Caco-2 (cell line): ENCODE results near the gene BCL2L11. TPM values are rescaled to one million over a fixed set of nuclear protein-coding genes. Genes with fewer than 3 reads are reported as not detected.

ENCODE experiments used
- BruUV-seq: library from RNA; stranded (reverse); fragments of 400-500 nt; replicated peaks from 2 replicates; lab custom pipeline; 2021; lab: Mats Ljungman, UMichigan
- CTCF ChIA-PET: fragments of 300-600 bp; sonication (Branson Sonifier 250); formaldehyde crosslinking; loops from one replicate; lab custom pipeline; 2022; ENCODE audit warnings: antibody characterized with exemption; lab: Charles Lee
- POLR2A ChIA-PET: fragments of 300-600 bp; sonication (Branson Sonifier 250); formaldehyde crosslinking; loops from one replicate; lab custom pipeline; 2022; ENCODE audit warnings: antibody characterized with exemption; lab: Charles Lee
- DNase-seq, 2 experiments: peaks; one replicate each; pipeline versions ENCODE4 v3.0.0 to v3.0.0-alpha.2; 2020 to 2022
- H3K27me3 ChIP-seq: replicated peaks from 2 replicates; pipeline ENCODE4 v1.6.0; 2011; ENCODE audit warnings: low read length; ENCODE audit not compliant: control insufficient read depth, insufficient read depth
- H3K36me3 ChIP-seq: 2 replicates; pipeline ENCODE4 v1.5.1; 2011; ENCODE audit warnings: low read length; ENCODE audit not compliant: control insufficient read depth, insufficient read depth
- H3K4me1 ChIP-seq: fragments of 250-450 bp; sonication (Bioruptor Pico); 2 replicates; pipeline ENCODE4 v1.5.1; 2020; ENCODE audit warnings: mild to moderate bottlenecking
- H3K4me3 ChIP-seq: 2 replicates; pipeline ENCODE4 v1.5.1; 2011; ENCODE audit warnings: low read depth, mild to moderate bottlenecking, control low read depth, low read length
- H3K9me3 ChIP-seq: fragments of 250-450 bp; sonication (Bioruptor Pico); 2 replicates; pipeline ENCODE4 v1.5.1; 2020; ENCODE audit warnings: mild to moderate bottlenecking, moderate library complexity
- H3K27ac Mint-ChIP-seq: one replicate; pipeline ENCODE4 v1.8.0; 2022; ENCODE audit warnings: mixed read lengths; ENCODE audit not compliant: unreplicated experiment
- H3K27me3 Mint-ChIP-seq: one replicate; pipeline ENCODE4 v1.8.0; 2022; ENCODE audit warnings: mixed read lengths; ENCODE audit not compliant: insufficient read depth, unreplicated experiment
- H3K36me3 Mint-ChIP-seq: one replicate; pipeline ENCODE4 v1.8.0; 2022; ENCODE audit warnings: mild to moderate bottlenecking, mixed read lengths; ENCODE audit not compliant: insufficient read depth, unreplicated experiment
- H3K4me1 Mint-ChIP-seq: one replicate; pipeline ENCODE4 v1.8.0; 2022; ENCODE audit warnings: low read depth, mixed read lengths; ENCODE audit not compliant: unreplicated experiment
- H3K4me3 Mint-ChIP-seq: one replicate; pipeline ENCODE4 v1.8.0; 2022; ENCODE audit warnings: mild to moderate bottlenecking, moderate library complexity, mixed read lengths; ENCODE audit not compliant: unreplicated experiment
- H3K9me3 Mint-ChIP-seq: one replicate; pipeline ENCODE4 v1.8.0; 2022; ENCODE audit warnings: mixed read lengths; ENCODE audit not compliant: unreplicated experiment
- CTCF ChIP-seq, 2 experiments: fragments of 200-600 bp in 1 of 2; IDR thresholded peaks; 1 replicate in 1 of 2; 2 replicates in 1 of 2; pipeline versions ENCODE4 v1.5.1 to v1.8.0; 2011 to 2022; ENCODE audit warnings: antibody characterized with exemption in 1 of 2, control low read depth in 1 of 2, inconsistent platforms in 1 of 2, low read depth in 1 of 2, low read length in 1 of 2, mild to moderate bottlenecking in 1 of 2, moderate library complexity in 1 of 2; ENCODE audit not compliant: insufficient read depth in 1 of 2, severe bottlenecking in 1 of 2, unreplicated experiment in 1 of 2
- intact Hi-C: fragments of 100-400 bp; cut with micrococcal nuclease; formaldehyde crosslinking; loops from one replicate; pipeline ENCODE4 v1.10.0; 2022; ENCODE audit not compliant: unreplicated experiment
- total RNA-seq: library from RNA; stranded (reverse); gene quantifications from 2 replicates; pipeline ENCODE4 v1.2.3, GENCODE V29; 2022

BCL2L11 gene
- total RNA-seq, 1 experiment from 2014 or later = 28.9 TPM

DNA sequence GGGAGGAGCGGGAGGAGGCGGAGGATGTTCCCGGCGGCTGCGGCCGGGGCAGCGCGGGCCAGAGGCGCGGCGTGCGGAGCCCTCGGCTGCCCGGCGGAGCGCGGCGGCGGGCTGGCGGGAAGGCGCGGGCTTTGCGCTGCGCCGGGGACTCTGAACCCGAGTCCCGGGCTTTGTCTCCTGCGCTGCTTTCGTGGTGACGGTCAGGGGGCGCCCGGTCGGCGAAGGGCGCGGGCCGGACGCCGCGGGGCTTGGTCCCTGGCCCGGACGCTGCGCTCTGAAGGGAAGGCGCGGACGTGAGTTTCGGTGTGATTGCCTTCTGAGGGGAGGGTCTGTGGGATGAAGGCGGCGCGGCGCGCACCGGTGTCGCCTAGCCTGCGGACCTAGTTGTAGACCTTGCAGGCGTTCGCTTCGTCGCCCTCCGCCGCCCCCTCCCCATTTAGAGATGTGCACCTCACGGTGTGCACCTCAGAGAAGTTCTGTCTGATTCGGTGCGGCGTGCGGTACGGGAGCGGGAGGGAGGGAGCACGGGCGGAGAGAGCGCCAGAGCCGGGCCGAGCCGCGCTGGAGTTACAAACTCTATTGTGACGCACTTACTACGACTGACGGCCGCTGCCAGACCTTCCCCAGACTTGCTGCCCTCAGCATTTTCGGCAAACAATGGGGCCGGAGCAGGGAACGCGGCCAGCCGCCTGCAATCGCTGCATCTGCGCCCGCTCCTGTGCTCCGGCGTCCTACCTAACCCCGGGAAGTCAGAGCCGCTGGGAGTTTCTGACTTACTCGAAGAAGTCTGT, 2.1 kb downstream of the BCL2L11 start:
- no peak for TF ChIP-seq CTCF (IDR thresholded peaks at IDR 0.05; ENCODE audit: insufficient read depth in 1 of 2, low read depth in 1 of 2, low read length in 1 of 2, severe bottlenecking in 1 of 2, unreplicated experiment in 1 of 2)
- peaks cover 74% of the 10 kb centered on the region for H3K36me3 Mint-ChIP-seq
- peak; percentile 72 to 76 for DNase-seq
- Histone ChIP-seq H3K9me3 (no peaks in the 10 kb centered on the region), H3K27me3 (no peaks in the 10 kb centered on the region), H3K36me3 (peaks cover 4% of the 10 kb centered on the region; the same call in 1 of the 2 replicates), H3K4me3 (peak overlapping the region; percentile 99), H3K4me1 (no peaks in the 10 kb centered on the region)
- H3K9me3 Mint-ChIP-seq = no peaks in the 10 kb centered on the region
- H3K27me3 Mint-ChIP-seq = no peaks in the 10 kb centered on the region
- peak overlapping the region; percentile 67 for H3K27ac Mint-ChIP-seq
- H3K4me1 Mint-ChIP-seq = no peaks in the 10 kb centered on the region
- no TSS peak for BruUV-seq
- POLR2A ChIA-PET = no interaction called here
- intact Hi-C loops = loop anchor here (5.0 kb wide), 2 partner anchors 54 to 69 kb away; no protein-coding TSS in a partner anchor
- CTCF ChIA-PET = no interaction called here
- H3K4me3 Mint-ChIP-seq = peak overlapping the region; percentile 93

- H3K36me3 Mint-ChIP-seq = peaks cover 74% of the 10 kb centered on the region
- H3K27ac Mint-ChIP-seq = no peak overlapping the region
Measured at GRCh38 chr2:111123751-111124150, 3.0 kb downstream of the BCL2L11 start.

GRCh38 chr2:111126581-111126980, 5.9 kb downstream of the BCL2L11 start:
- intact Hi-C loops = no loop called here
- no peak for TF ChIP-seq CTCF (IDR thresholded peaks at IDR 0.05; ENCODE audit: insufficient read depth in 1 of 2, low read depth in 1 of 2, low read length in 1 of 2, severe bottlenecking in 1 of 2, unreplicated experiment in 1 of 2)
- no peak overlapping the region for H3K27ac Mint-ChIP-seq
- no peak overlapping the region for H3K4me3 Mint-ChIP-seq
- BruUV-seq = no TSS peak
- Histone ChIP-seq H3K4me1 (no peaks in the 10 kb centered on the region), H3K27me3 (no peaks in the 10 kb centered on the region), H3K36me3 (peaks cover 7% of the 10 kb centered on the region), H3K9me3 (no peaks in the 10 kb centered on the region), H3K4me3 (no peak overlapping the region)
- H3K9me3 Mint-ChIP-seq = no peaks in the 10 kb centered on the region
- H3K36me3 Mint-ChIP-seq = peaks cover 80% of the 10 kb centered on the region
- DNase-seq = no peak
- no peaks in the 10 kb centered on the region for H3K27me3 Mint-ChIP-seq
- CTCF ChIA-PET = no interaction called here
- POLR2A ChIA-PET = no interaction called here
- no peaks in the 10 kb centered on the region for H3K4me1 Mint-ChIP-seq

More at GRCh38 chr2:111123751-111124150, 3.0 kb downstream of the BCL2L11 start:
- Histone ChIP-seq H3K36me3 (peaks cover 4% of the 10 kb centered on the region; the same call in 1 of the 2 replicates), H3K4me3 (peak overlapping the region; percentile 99), H3K9me3 (no peaks in the 10 kb centered on the region), H3K27me3 (no peaks in the 10 kb centered on the region), H3K4me1 (no peaks in the 10 kb centered on the region)
- no peak for TF ChIP-seq CTCF (IDR thresholded peaks at IDR 0.05; ENCODE audit: insufficient read depth in 1 of 2, low read depth in 1 of 2, low read length in 1 of 2, severe bottlenecking in 1 of 2, unreplicated experiment in 1 of 2)
- no peaks in the 10 kb centered on the region for H3K9me3 Mint-ChIP-seq
- H3K4me3 Mint-ChIP-seq = peak overlapping the region; percentile 40
- ChIA-PET CTCF (no interaction called here), POLR2A (no interaction called here)
- BruUV-seq = no TSS peak
- intact Hi-C loops = loop anchor here (5.0 kb wide), 2 partner anchors 54 to 69 kb away; no protein-coding TSS in a partner anchor
- no peaks in the 10 kb centered on the region for H3K27me3 Mint-ChIP-seq
- DNase-seq = no peak
- no peaks in the 10 kb centered on the region for H3K4me1 Mint-ChIP-seq
